CD4-positive, alpha-beta memory T cell (primary cell): Measurements from ENCODE around the gene IGFN1. TPM values are rescaled to one million over a fixed set of nuclear protein-coding genes. Genes with fewer than 3 reads are reported as not detected.

Experiments used
- CTCF ChIA-PET: fragments of 350-600 bp; sonication (Branson Sonifier 250); formaldehyde crosslinking; loops from one replicate; lab custom pipeline; 2021; ENCODE audit warnings: inconsistent platforms; ENCODE audit not compliant: partially characterized antibody; lab: Charles Lee
- POLR2A ChIA-PET: fragments of 350-600 bp; sonication (Branson Sonifier 250); formaldehyde crosslinking; loops from one replicate; lab custom pipeline; 2021; ENCODE audit not compliant: partially characterized antibody; lab: Charles Lee
- DNase-seq, 5 donors: peaks; one replicate each; pipeline versions ENCODE4 v3.0.0 to v3.0.0-alpha.2; 2020 to 2022; ENCODE audit warnings: mixed read lengths in 1 of 5
- H3K27ac ChIP-seq: one replicate; pipeline ENCODE4 v1.7.0; 2013; ENCODE audit warnings: low read depth, low read length
- H3K27me3 ChIP-seq: 2 replicates; pipeline ENCODE4 v1.7.0; 2013; ENCODE audit warnings: mild to moderate bottlenecking, low read length, moderate library complexity; ENCODE audit not compliant: insufficient read depth
- H3K36me3 ChIP-seq: 2 replicates; pipeline ENCODE4 v1.7.0; 2013; ENCODE audit warnings: mild to moderate bottlenecking, low read length, moderate library complexity; ENCODE audit not compliant: insufficient read depth
- H3K4me1 ChIP-seq: 2 replicates; pipeline ENCODE4 v1.7.0; 2013; ENCODE audit warnings: mild to moderate bottlenecking, low read length, moderate library complexity; ENCODE audit not compliant: insufficient read depth
- H3K4me3 ChIP-seq, 2 donors: one replicate each; pipeline ENCODE4 v1.7.0; 2013; ENCODE audit warnings: low read length in 2 of 2, mild to moderate bottlenecking in 1 of 2
- H3K9me3 ChIP-seq, 2 donors: one replicate each; pipeline ENCODE4 v1.7.0; 2013; ENCODE audit warnings: low read length in 2 of 2, control low read depth in 1 of 2; ENCODE audit not compliant: control insufficient read depth in 1 of 2
- H3K27ac Mint-ChIP-seq, 7 donors: one replicate each; pipeline ENCODE4 v1.8.0; 2020 to 2021; ENCODE audit warnings: mixed read lengths in 7 of 7, mild to moderate bottlenecking in 6 of 7, inconsistent platforms in 3 of 7, moderate library complexity in 3 of 7
- H3K27me3 Mint-ChIP-seq, 2 donors: one replicate each; pipeline ENCODE4 v1.8.0; 2020 to 2021; ENCODE audit warnings: mixed read lengths in 2 of 2
- H3K36me3 Mint-ChIP-seq, 2 donors: one replicate each; pipeline ENCODE4 v1.8.0; 2020 to 2021; ENCODE audit warnings: mixed read lengths in 2 of 2, inconsistent platforms in 1 of 2, mild to moderate bottlenecking in 1 of 2
- H3K4me1 Mint-ChIP-seq, 4 donors: one replicate each; pipeline ENCODE4 v1.8.0; 2020 to 2021; ENCODE audit warnings: mixed read lengths in 4 of 4, mild to moderate bottlenecking in 1 of 4
- H3K4me3 Mint-ChIP-seq, 8 donors: one replicate each; pipeline ENCODE4 v1.8.0; 2020 to 2021; ENCODE audit warnings: mixed read lengths in 8 of 8, mild to moderate bottlenecking in 7 of 8, moderate library complexity in 6 of 8, inconsistent platforms in 3 of 8
- H3K9me3 Mint-ChIP-seq, 8 donors: one replicate each; pipeline ENCODE4 v1.8.0; 2020 to 2021; ENCODE audit warnings: mixed read lengths in 8 of 8, mild to moderate bottlenecking in 5 of 8, inconsistent platforms in 3 of 8, moderate library complexity in 1 of 8
- intact Hi-C: fragments of 100-400 bp; cut with micrococcal nuclease; formaldehyde crosslinking; loops from one replicate; pipeline ENCODE4 v1.15.1; 2023
- polyA plus RNA-seq, 2 donors: library from polyadenylated mRNA; unstranded; fragments of 300-500 nt; fragmentation: Illumina TruSeq; gene quantifications; one replicate each; pipeline ENCODE4 v1.2.3, GENCODE V29; 2021
- total RNA-seq, 2 experiments: library from RNA; stranded (reverse); gene quantifications; one replicate each; pipeline ENCODE4 v1.2.3, GENCODE V29; 2021

Gene IGFN1
- total and polyA plus RNA-seq, 4 experiments from 2014 or later = not detected

DNA sequence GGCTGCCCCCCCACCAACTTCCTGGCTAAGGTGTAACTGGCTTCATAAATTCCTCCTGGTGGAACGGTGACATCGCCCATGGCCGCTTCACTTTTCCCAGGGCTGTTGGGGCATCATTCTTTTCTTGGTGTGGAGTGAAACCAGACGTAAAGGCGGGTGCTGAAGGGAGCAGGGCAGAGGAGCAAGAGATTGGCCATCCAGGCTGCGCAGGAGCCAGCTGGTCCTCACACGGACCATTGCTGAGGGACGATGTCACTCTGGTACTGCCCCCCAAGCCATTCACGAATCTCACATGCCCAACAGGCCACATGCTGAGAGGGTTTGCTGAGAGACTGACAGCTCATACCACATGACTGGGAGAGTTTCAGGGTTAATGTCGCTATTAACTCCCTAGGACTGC is 82.2 kb downstream of the IGFN1 start:
- Histone ChIP-seq H3K36me3 (no peaks in the 10 kb centered on the region), H3K4me1 (no peaks in the 10 kb centered on the region), H3K4me3 (no peak overlapping the region), H3K9me3 (no peaks in the 10 kb centered on the region), H3K27ac (no peak overlapping the region), H3K27me3 (no peaks in the 10 kb centered on the region)
- ChIA-PET POLR2A (no interaction called here), CTCF (interaction anchor here (0.8 kb wide), 1 partner anchor 18 kb away, joined by 3 read pairs; no protein-coding TSS in a partner anchor)
- no peak for DNase-seq
- H3K9me3 Mint-ChIP-seq = no peaks in the 10 kb centered on the region
- peaks cover 13 to 22% of the 10 kb centered on the region in 2 donors for H3K27me3 Mint-ChIP-seq
- no peaks in the 10 kb centered on the region for H3K36me3 Mint-ChIP-seq
- intact Hi-C loops = no loop called here
- no peak overlapping the region for H3K4me3 Mint-ChIP-seq
- no peak overlapping the region for H3K27ac Mint-ChIP-seq
- no peaks in the 10 kb centered on the region for H3K4me1 Mint-ChIP-seq

DNA sequence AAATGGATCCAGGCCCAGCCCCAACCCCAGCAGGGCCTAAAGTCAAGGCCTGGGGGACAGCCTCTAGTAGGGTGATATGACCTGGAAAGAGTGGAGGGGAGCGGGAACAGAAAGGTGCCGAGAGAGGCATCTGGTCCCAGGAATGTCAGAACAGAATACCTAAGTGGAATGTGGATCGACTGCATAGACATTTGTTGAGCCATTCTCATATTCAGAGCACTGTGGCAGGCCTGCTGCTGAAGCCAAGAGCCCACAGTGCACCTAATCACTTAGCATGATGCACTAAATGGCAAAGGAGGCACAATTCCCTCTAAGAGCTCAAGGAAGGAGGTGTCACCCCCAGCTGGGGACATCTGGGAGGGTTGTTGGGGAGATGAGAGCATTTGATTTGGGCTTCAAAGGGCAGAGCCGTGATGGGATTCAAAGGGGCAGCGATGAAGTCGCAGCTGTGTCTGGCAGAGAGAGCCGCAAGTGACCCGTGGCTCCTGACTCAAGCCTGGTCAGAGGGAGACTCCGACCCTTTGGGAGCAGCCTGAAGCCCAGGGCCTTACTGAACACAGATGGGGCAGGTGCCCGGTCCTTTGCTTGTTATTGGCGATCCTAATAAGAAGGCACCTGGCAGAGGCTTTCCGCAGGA is 84.1 kb downstream of the IGFN1 start:
- Histone ChIP-seq H3K4me1 (no peaks in the 10 kb centered on the region), H3K27me3 (no peaks in the 10 kb centered on the region), H3K36me3 (no peaks in the 10 kb centered on the region), H3K9me3 (no peaks in the 10 kb centered on the region), H3K27ac (no peak overlapping the region), H3K4me3 (no peak overlapping the region)
- intact Hi-C loops = no loop called here
- POLR2A ChIA-PET = no interaction called here
- Mint-ChIP-seq H3K27ac (no peak overlapping the region), H3K9me3 (no peaks in the 10 kb centered on the region), H3K4me1 (no peaks in the 10 kb centered on the region), H3K27me3 (peaks cover 10 to 22% of the 10 kb centered on the region in 2 donors), H3K36me3 (no peaks in the 10 kb centered on the region), H3K4me3 (no peak overlapping the region)
- DNase-seq = no peak
- CTCF ChIA-PET = no interaction called here

DNA sequence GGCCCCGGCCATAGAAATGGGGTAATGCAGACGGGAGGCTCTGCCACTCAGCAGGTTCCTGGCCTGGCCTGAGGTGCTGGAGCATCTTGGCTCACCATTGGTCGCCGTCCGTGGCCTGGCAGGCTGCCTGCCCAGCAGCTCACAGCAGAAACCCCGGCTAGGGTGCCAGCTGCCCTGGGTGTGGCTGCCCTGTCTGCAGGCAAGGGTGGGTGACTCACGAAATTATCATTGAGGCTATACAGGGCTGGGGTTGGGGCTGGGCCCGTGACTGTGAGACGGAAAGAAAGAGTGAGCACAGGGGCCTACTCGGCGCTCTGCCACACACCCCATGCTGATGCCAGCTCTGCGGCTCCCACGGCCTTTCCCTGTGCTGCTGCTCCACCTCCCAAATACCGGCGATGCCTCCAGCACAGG is 84.6 kb downstream of the IGFN1 start:
- Mint-ChIP-seq H3K27me3 (peaks cover 8 to 17% of the 10 kb centered on the region in 2 donors), H3K27ac (no peak overlapping the region), H3K9me3 (no peaks in the 10 kb centered on the region), H3K4me3 (no peak overlapping the region), H3K36me3 (no peaks in the 10 kb centered on the region), H3K4me1 (no peaks in the 10 kb centered on the region)
- ChIA-PET CTCF (no interaction called here), POLR2A (no interaction called here)
- H3K27me3 ChIP-seq = no peaks in the 10 kb centered on the region
- no peak overlapping the region for H3K27ac ChIP-seq
- no peak for DNase-seq
- H3K4me1 ChIP-seq = no peaks in the 10 kb centered on the region
- H3K4me3 ChIP-seq = no peak overlapping the region
- H3K9me3 ChIP-seq = no peaks in the 10 kb centered on the region
- intact Hi-C loops = no loop called here
- H3K36me3 ChIP-seq = no peaks in the 10 kb centered on the region

DNA sequence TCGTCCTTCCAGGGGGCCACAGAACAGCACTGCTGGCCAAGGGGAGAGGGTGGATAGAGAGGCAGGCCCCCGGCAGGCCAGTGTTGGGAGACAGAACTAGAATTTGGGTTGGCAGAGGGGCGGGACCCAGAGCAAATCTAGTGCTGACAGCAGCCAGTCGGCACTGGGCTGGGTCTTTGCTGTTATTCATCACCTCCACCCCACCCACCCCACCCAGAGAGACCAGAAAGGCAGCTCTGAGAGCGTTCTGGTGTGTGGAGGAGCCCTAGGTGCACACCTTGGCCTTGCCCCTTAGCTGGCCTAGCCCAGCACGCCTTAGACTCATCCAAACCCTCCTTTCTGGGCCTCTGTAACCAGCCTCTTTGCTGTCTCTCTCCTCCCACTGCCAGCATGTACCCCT is 86.3 kb downstream of the IGFN1 start:
- Histone ChIP-seq H3K36me3 (no peaks in the 10 kb centered on the region), H3K27ac (no peak overlapping the region), H3K9me3 (no peaks in the 10 kb centered on the region), H3K27me3 (no peaks in the 10 kb centered on the region), H3K4me1 (no peaks in the 10 kb centered on the region), H3K4me3 (no peak overlapping the region)
- DNase-seq = no peak
- Mint-ChIP-seq H3K4me3 (no peak overlapping the region), H3K27me3 (peaks cover 12 to 20% of the 10 kb centered on the region in 2 donors), H3K27ac (peak overlapping the region in 1 of 7 donors; percentile 63), H3K4me1 (no peaks in the 10 kb centered on the region), H3K9me3 (no peaks in the 10 kb centered on the region), H3K36me3 (no peaks in the 10 kb centered on the region)
- intact Hi-C loops = no loop called here
- POLR2A ChIA-PET = no interaction called here
- CTCF ChIA-PET = no interaction called here

DNA sequence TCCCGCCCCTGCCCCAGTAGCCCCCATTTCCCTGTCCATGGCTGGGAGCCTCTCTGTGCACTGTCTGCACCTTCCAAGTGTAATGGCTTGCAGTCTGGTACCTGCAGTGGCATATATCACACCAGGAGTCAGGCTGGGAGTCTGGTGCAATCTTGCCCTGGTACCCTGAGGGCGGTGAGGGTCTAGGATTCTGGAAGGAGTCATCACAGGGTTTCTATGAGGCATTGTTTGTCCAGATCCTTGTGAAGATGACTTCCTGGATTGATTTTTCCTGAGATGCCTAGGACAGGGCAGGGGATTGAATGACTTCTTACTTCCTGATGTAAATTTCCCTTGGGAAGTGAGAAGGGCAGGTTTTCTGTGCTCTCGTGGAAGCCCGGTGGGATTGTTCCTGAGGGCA is 86.8 kb downstream of the IGFN1 start:
- H3K4me1 Mint-ChIP-seq = no peaks in the 10 kb centered on the region

More for the DNA sequence above, 86.8 kb downstream of the IGFN1 start:
- Mint-ChIP-seq H3K27me3 (peaks cover 15 to 21% of the 10 kb centered on the region in 2 donors), H3K4me3 (no peak overlapping the region), H3K9me3 (no peaks in the 10 kb centered on the region), H3K27ac (no peak overlapping the region), H3K36me3 (no peaks in the 10 kb centered on the region)
- no peaks in the 10 kb centered on the region for H3K9me3 ChIP-seq
- intact Hi-C loops = no loop called here
- H3K4me3 ChIP-seq = no peak overlapping the region
- no peak overlapping the region for H3K27ac ChIP-seq
- no peaks in the 10 kb centered on the region for H3K4me1 ChIP-seq
- H3K27me3 ChIP-seq = no peaks in the 10 kb centered on the region
- DNase-seq = no peak
- H3K36me3 ChIP-seq = no peaks in the 10 kb centered on the region
- POLR2A ChIA-PET = no interaction called here
- CTCF ChIA-PET = no interaction called here

Other genes with a start within 250 kb of the IGFN1 start
- 10 to 100 TPM; 90.3 to 94.7 TPM for gene KIF21B, start 167.1 kb upstream of the IGFN1 start, total RNA-seq
- 10 to 100 TPM in 1 of 2 donors, under 1 TPM in 1; 0.55 to 10.4 TPM for gene KIF21B, start 167.1 kb upstream of the IGFN1 start, polyA plus RNA-seq
- not detected for gene CACNA1S, start 78.4 kb upstream of the IGFN1 start, total RNA-seq
- not detected for gene CACNA1S, start 78.4 kb upstream of the IGFN1 start, polyA plus RNA-seq
- gene ASCL5, start 63.6 kb upstream of the IGFN1 start, total RNA-seq = under 1 TPM in 1 of 2 experiments, not detected in 1; 0.30 TPM
- not detected for gene ASCL5, start 63.6 kb upstream of the IGFN1 start, polyA plus RNA-seq
- 10 to 100 TPM; 20.6 to 21.1 TPM for gene TMEM9, start 36.4 kb upstream of the IGFN1 start, total RNA-seq
- gene TMEM9, start 36.4 kb upstream of the IGFN1 start, polyA plus RNA-seq = 10 to 100 TPM; 25.4 to 64.3 TPM
- gene PKP1, start 92.7 kb downstream of the IGFN1 start, total RNA-seq = not detected
- not detected for gene PKP1, start 92.7 kb downstream of the IGFN1 start, polyA plus RNA-seq
- gene TNNT2, start 186.9 kb downstream of the IGFN1 start, total RNA-seq = not detected
- not detected for gene TNNT2, start 186.9 kb downstream of the IGFN1 start, polyA plus RNA-seq
- under 1 TPM in 1 of 2 experiments, not detected in 1; 0.17 TPM for gene LAD1, start 208.5 kb downstream of the IGFN1 start, total RNA-seq
- gene LAD1, start 208.5 kb downstream of the IGFN1 start, polyA plus RNA-seq = not detected
- not detected for gene TNNI1, start 230.9 kb downstream of the IGFN1 start, total RNA-seq
- not detected for gene TNNI1, start 230.9 kb downstream of the IGFN1 start, polyA plus RNA-seq